ENCODE measurements around the gene SLC7A14.

- TF ChIP-seq POLR2AphosphoS5 (IDR thresholded peaks at IDR 0.05): no peak
- no peak for TF ChIP-seq POLR2A (IDR thresholded peaks at IDR 0.05)
- no peak for TF ChIP-seq CTCF (IDR thresholded peaks at IDR 0.05)
Observed at GRCh38 chr3:170598091-170598502, 12.2 kb upstream of the SLC7A14 start.
